ACHN (cell line): ENCODE measurements around the gene PTPN9.
"Not testable (repeated sequence)": the region's sequence is repeated elsewhere in the genome, so short reads cannot be mapped to it uniquely, and the experiment has no call there.

Experiments
- DNase-seq: peaks from one replicate; pipeline ENCODE4 v3.0.0-alpha.2; 2015
- in situ Hi-C: cut with HindIII; loops from 2 replicates; pipeline ENCODE4 v1.10.0; 2017; ENCODE audit warnings: low sequenced_read_pairs, low pct_ligation_motif_present, low pct_unique_long_range_greater_than_20kb

The PTPN9 gene

GRCh38 chr15:75446151-75446550 lies 133.0 kb downstream of the PTPN9 start:
- no peak for DNase-seq
- in situ Hi-C loops, result no loop called here

- DNase-seq, in situ Hi-C loops: not testable (repeated sequence)
Measured at GRCh38 chr15:75445324-75445723, 133.8 kb downstream of the PTPN9 start.

- DNase-seq, in situ Hi-C loops: not testable (repeated sequence)
Measured at GRCh38 chr15:75443972-75444453, 135.1 kb downstream of the PTPN9 start.

DNA sequence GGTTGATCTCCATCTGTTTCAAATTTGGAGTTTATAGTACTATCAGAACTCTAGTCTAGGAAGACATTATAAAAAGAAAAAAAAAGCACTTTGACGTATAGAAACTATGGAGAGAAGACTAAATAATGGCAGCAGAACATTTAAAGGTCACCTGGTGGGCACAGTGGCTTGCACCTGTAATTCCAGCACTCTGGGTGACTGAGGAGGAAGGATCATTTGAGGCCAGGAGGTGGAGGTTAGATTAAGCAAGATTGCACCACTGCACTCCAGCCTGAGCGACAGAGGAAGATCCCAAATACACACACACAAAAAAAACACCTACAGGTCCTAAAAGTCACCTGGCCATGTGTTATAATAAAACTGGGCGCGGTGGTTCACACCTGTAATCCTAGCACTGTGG lies 141.4 kb downstream of the PTPN9 start:
- in situ Hi-C loops, result no loop called here
- DNase-seq, result no peak

- in situ Hi-C loops, result no loop called here
- no peak for DNase-seq
Measured at GRCh38 chr15:75436881-75437280, 142.2 kb downstream of the PTPN9 start.

GRCh38 chr15:75431682-75432081 lies 147.4 kb downstream of the PTPN9 start:
- in situ Hi-C loops, result no loop called here
- no peak for DNase-seq

DNA sequence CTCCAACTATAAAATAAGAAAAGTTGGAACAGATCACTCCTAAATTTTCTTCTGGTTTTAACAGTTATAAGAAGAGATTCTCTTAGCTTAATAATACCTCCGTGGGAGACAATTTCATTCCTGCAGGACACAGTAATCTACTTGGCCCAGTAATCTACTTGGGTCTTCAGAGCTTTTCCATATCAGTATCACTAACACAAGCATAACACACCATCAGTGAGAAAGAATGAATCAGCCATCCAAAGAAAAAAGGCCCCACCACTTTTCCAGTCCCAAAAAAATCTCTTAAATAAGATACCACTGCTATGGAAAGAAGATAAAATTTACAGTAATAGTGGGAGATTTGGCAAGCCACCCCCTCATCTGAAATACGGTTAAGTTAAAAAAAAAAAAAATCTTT lies 147.8 kb downstream of the PTPN9 start:
- no peak for DNase-seq
- in situ Hi-C loops, result no loop called here

GRCh38 chr15:75430259-75430658 lies 148.9 kb downstream of the PTPN9 start:
- in situ Hi-C loops, result no loop called here
- DNase-seq, result no peak

- no peak for DNase-seq
- in situ Hi-C loops, result no loop called here
Measured at GRCh38 chr15:75428152-75428551, 151.0 kb downstream of the PTPN9 start.

GRCh38 chr15:75425966-75426500 lies 153.1 kb downstream of the PTPN9 start:
- in situ Hi-C loops, result no loop called here
- DNase-seq, result no peak

GRCh38 chr15:75422554-75422953 lies 156.6 kb downstream of the PTPN9 start:
- no peak for DNase-seq
- in situ Hi-C loops, result no loop called here

DNA sequence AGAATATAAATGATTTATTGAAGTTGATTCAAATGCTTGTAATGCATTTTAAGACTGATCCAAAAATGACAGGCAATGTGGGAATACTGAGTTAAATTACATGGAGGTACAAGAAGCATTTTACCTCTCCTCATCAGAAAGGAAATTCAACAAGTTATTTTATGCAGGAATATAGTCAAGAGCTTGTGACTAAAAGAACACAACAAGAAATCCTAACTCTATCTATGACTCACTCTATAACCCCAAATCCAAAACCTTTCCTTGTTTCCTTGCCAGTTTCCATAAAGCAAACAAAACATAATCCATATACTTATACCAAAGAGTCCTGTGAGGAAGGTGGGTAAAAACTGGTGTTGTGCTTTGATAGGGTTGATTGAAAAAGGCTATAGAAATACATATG lies 158.4 kb downstream of the PTPN9 start:
- DNase-seq, result no peak
- in situ Hi-C loops, result no loop called here

DNA sequence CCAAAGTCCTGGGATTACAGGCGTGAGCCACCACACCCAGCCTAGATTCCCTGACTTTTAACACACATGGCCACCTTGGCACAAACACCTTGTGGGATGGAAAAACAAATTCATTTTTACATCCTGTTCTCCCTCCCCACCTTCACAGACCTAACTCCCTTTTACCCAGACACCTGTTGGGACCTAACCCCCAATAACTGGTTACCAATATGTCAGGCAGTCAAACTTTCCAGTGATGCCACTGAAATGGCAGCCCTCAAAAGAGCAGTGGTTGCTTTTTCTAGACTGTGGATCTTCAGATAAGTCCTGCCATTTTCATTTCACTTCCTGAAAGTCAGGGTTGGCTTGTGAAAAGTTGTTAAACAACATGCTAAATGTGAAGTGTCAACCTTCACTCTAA lies 162.5 kb downstream of the PTPN9 start:
- DNase-seq, result no peak
- in situ Hi-C loops, result no loop called here
